ENCODE data around the gene MSX2. TPM values are rescaled to one million over a fixed set of nuclear protein-coding genes. Genes with fewer than 3 reads are reported as not detected.

MSX2 gene
- total RNA-seq, 2 donors from 2014 or later, result 2.0 TPM; not detected in 1

DNA sequence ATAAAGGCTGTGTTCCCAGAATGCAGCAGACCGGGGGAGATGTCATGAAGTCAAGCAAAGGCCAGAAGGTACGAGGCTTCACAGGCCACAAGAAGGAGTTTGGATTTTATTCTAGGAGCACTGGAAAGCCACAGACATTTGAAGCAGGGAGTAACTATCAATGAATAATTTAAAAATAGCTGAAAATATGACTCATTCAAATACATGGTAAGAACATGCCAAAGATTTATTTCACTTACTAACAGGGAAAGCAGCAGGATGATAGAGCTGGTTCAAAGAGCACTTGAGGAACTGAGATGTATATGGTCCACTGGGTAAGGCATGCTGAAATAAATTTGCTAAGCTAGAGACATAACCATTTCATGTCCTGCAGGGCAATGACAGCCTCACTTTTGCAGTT, 53.2 kb downstream of the MSX2 start:
- H3K4me3 ChIP-seq, result no peak overlapping the region
- no peaks in the 10 kb centered on the region for H3K4me1 ChIP-seq (ENCODE audit: control insufficient read depth in 1 of 2, low read depth in 2 of 2)
- H3K9me3 ChIP-seq, result no peaks in the 10 kb centered on the region
- TF ChIP-seq, protein P1, sequence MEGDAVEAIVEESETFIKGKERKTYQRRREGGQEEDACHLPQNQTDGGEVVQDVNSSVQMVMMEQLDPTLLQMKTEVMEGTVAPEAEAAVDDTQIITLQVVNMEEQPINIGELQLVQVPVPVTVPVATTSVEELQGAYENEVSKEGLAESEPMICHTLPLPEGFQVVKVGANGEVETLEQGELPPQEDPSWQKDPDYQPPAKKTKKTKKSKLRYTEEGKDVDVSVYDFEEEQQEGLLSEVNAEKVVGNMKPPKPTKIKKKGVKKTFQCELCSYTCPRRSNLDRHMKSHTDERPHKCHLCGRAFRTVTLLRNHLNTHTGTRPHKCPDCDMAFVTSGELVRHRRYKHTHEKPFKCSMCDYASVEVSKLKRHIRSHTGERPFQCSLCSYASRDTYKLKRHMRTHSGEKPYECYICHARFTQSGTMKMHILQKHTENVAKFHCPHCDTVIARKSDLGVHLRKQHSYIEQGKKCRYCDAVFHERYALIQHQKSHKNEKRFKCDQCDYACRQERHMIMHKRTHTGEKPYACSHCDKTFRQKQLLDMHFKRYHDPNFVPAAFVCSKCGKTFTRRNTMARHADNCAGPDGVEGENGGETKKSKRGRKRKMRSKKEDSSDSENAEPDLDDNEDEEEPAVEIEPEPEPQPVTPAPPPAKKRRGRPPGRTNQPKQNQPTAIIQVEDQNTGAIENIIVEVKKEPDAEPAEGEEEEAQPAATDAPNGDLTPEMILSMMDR (IDR thresholded peaks at IDR 0.05), result no peak
- DNase-seq (ENCODE audit: low spot score) (no peak), ATAC-seq (ENCODE audit: insufficient number of reproducible peaks, low FRiP score, low read depth) (no peak)
- H3K27me3 ChIP-seq (replicated peaks; ENCODE audit: insufficient read depth), result no peaks in the 10 kb centered on the region
- no peak overlapping the region for H3K27ac ChIP-seq
- H3K36me3 ChIP-seq, result no peaks in the 10 kb centered on the region
